ENCODE data around the gene LRCH4.
A peak's percentile ranks its signal among the peaks of the same experiment; 100 is the strongest.

LRCH4 gene

GRCh38 chr7:100570954-100571828 is 14.7 kb downstream of the LRCH4 start:
- no peak for TF ChIP-seq CTCF (conservative IDR thresholded peaks at IDR 0.05; ENCODE audit: low read length)
- H3K4me3 ChIP-seq (ENCODE audit: low read length) = no peak overlapping the region
- no peak for DNase-seq (ENCODE audit: low read depth)

GRCh38 chr7:100568896-100569844 is 16.8 kb downstream of the LRCH4 start:
- no peak overlapping the region for H3K4me3 ChIP-seq (ENCODE audit: low read length)
- peak; percentile 37 for TF ChIP-seq CTCF (conservative IDR thresholded peaks at IDR 0.05; ENCODE audit: low read length)
- no peak for DNase-seq (ENCODE audit: low read depth)

GRCh38 chr7:100568176-100568895 is 17.6 kb downstream of the LRCH4 start:
- DNase-seq (ENCODE audit: low read depth) = no peak
- H3K4me3 ChIP-seq (ENCODE audit: low read length) = no peak overlapping the region
- TF ChIP-seq CTCF (conservative IDR thresholded peaks at IDR 0.05; ENCODE audit: low read length) = no peak

- no peak for DNase-seq (ENCODE audit: low read depth)
- H3K4me3 ChIP-seq (ENCODE audit: low read length) = no peak overlapping the region
- no peak for TF ChIP-seq CTCF (conservative IDR thresholded peaks at IDR 0.05; ENCODE audit: low read length)
These were observed 18.2 kb downstream of the LRCH4 start for GRCh38 chr7:100567751-100568175.

- TF ChIP-seq CTCF (conservative IDR thresholded peaks at IDR 0.05; ENCODE audit: low read length) = no peak
- H3K4me3 ChIP-seq (ENCODE audit: low read length) = no peak overlapping the region
- no peak for DNase-seq (ENCODE audit: low read depth)
These were observed 18.7 kb downstream of the LRCH4 start for GRCh38 chr7:100567031-100567730.

- TF ChIP-seq CTCF (conservative IDR thresholded peaks at IDR 0.05; ENCODE audit: low read length) = no peak
- no peak for DNase-seq (ENCODE audit: low read depth)
- no peak overlapping the region for H3K4me3 ChIP-seq (ENCODE audit: low read length)
These were observed 19.9 kb downstream of the LRCH4 start for GRCh38 chr7:100566018-100566531.

Measured in AG10803 (cell line).